GM12878 (cell line): ENCODE data around the gene UBASH3B. TPM values are rescaled to one million over a fixed set of nuclear protein-coding genes. Genes with fewer than 3 reads are reported as not detected.

Experiments used
- BHLHE40 ChIP-seq, 2 experiments: fragments of 450-650 bp in 1 of 2; IDR thresholded peaks; 2 replicates each; pipeline ENCODE4 v1.6.1; 2011 to 2017; ENCODE audit warnings: low read depth in 2 of 2, borderline replicate concordance in 1 of 2, improper control_type of control experiment in 1 of 2, low read length in 1 of 2, mild to moderate bottlenecking in 1 of 2
- CBFB ChIP-seq: IDR thresholded peaks from 2 replicates; pipeline ENCODE4 v1.6.1; 2016; ENCODE audit warnings: antibody characterized with exemption, low read depth
- DPF2 ChIP-seq: fragments of 450-650 bp; IDR thresholded peaks from 2 replicates; pipeline ENCODE4 v1.6.1; 2017; ENCODE audit warnings: mild to moderate bottlenecking
- EP300 ChIP-seq, 2 experiments: fragments of 150-350 bp in 1 of 2; IDR thresholded peaks; 2 replicates each; pipeline ENCODE4 v1.6.1; 2011 to 2012; ENCODE audit warnings: low read depth in 2 of 2, low read length in 2 of 2, borderline replicate concordance in 1 of 2, improper control_type of control experiment in 1 of 2, inconsistent platforms in 1 of 2; ENCODE audit not compliant: control insufficient read depth in 1 of 2
- ESRRA ChIP-seq: IDR thresholded peaks from 2 replicates; pipeline ENCODE4 v1.6.1; 2012; ENCODE audit warnings: mild to moderate bottlenecking, low read length, improper control_type of control experiment
- HDGF ChIP-seq: fragments of 450-650 bp; IDR thresholded peaks from 2 replicates; pipeline ENCODE4 v1.6.1; 2016; ENCODE audit warnings: antibody characterized with exemption
- IKZF1 ChIP-seq: fragments of 450-650 bp; conservative IDR thresholded peaks from 2 replicates; pipeline ENCODE4 v1.6.1; 2017; ENCODE audit warnings: antibody characterized with exemption, mild to moderate bottlenecking
- IKZF2 ChIP-seq, 2 experiments: fragments of 450-650 bp; IDR thresholded peaks; 2 replicates each; pipeline ENCODE4 v1.6.1; 2017; ENCODE audit warnings: mild to moderate bottlenecking in 2 of 2, moderate library complexity in 2 of 2
- MTA2 ChIP-seq: fragments of 450-650 bp; IDR thresholded peaks from 2 replicates; pipeline ENCODE4 v1.6.1; 2016; ENCODE audit warnings: low read depth, mild to moderate bottlenecking, moderate library complexity
- NFIC ChIP-seq: IDR thresholded peaks from 2 replicates; pipeline ENCODE4 v1.6.1; 2012; ENCODE audit warnings: low read depth, mild to moderate bottlenecking, inconsistent platforms, low read length, moderate library complexity
- NR2C2 ChIP-seq: IDR thresholded peaks from 2 replicates; pipeline ENCODE4 v1.6.1; 2011; ENCODE audit warnings: borderline replicate concordance, low read depth; ENCODE audit not compliant: control insufficient read depth, insufficient read length
- PML ChIP-seq: IDR thresholded peaks from 2 replicates; pipeline ENCODE4 v1.6.1; 2012; ENCODE audit warnings: low read length, inconsistent platforms
- RAD21 ChIP-seq: IDR thresholded peaks from 2 replicates; pipeline ENCODE4 v1.6.1; 2011; ENCODE audit warnings: mild to moderate bottlenecking, low read depth, low read length, moderate library complexity; ENCODE audit not compliant: insufficient read depth
- RAD51 ChIP-seq: fragments of 450-650 bp; IDR thresholded peaks from 2 replicates; pipeline ENCODE4 v1.6.1; 2016; ENCODE audit warnings: moderate library complexity, mild to moderate bottlenecking, inconsistent platforms
- SMAD5 ChIP-seq: IDR thresholded peaks from 2 replicates; pipeline ENCODE4 v1.6.1; 2016; ENCODE audit warnings: antibody characterized with exemption, low read depth
- SPI1 ChIP-seq: IDR thresholded peaks from 2 replicates; pipeline ENCODE4 v1.6.1; 2011; ENCODE audit warnings: low read depth, mild to moderate bottlenecking, low read length, moderate library complexity, borderline replicate concordance; ENCODE audit not compliant: insufficient read depth
- SRF ChIP-seq, 2 experiments: IDR thresholded peaks; 2 replicates each; pipeline ENCODE4 v1.6.1; 2011; ENCODE audit warnings: low read depth in 2 of 2, low read length in 2 of 2, mild to moderate bottlenecking in 1 of 2, moderate library complexity in 1 of 2
- STAT1 ChIP-seq: fragments of 450-650 bp; conservative IDR thresholded peaks from 2 replicates; pipeline ENCODE4 v1.6.1; 2014; ENCODE audit warnings: antibody characterized with exemption, mild to moderate bottlenecking
- SUPT20H ChIP-seq: IDR thresholded peaks from 2 replicates; pipeline ENCODE4 v1.6.1; 2011; ENCODE audit warnings: low read depth, mild to moderate bottlenecking, low read length, moderate library complexity, borderline replicate concordance; ENCODE audit not compliant: control insufficient read depth
- TCF3 ChIP-seq: IDR thresholded peaks from 2 replicates; pipeline ENCODE4 v1.6.1; 2012; ENCODE audit warnings: low read depth, mild to moderate bottlenecking, low read length, borderline replicate concordance; ENCODE audit not compliant: insufficient read depth
- TCF7 ChIP-seq: IDR thresholded peaks from 2 replicates; pipeline ENCODE4 v1.6.1; 2014; ENCODE audit warnings: antibody characterized with exemption, borderline replicate concordance
- polyA plus RNA-seq, 11 experiments: library from polyadenylated mRNA; depleted of rRNA in 4 of 11; unstranded in 6 of 11; stranded (reverse) in 5 of 11; fragments of >200 nt; fragmentation: Nextera tagmentation in 4 of 11; fragmentation: Illumina TruSeq in 1 of 11; extraction: Ambion mirVana in 4 of 11; extraction: Trizol in 1 of 11; gene quantifications; 1 replicate in 1 of 11; 2 replicates in 10 of 11; pipeline versions ENCODE4 v1.2.1 to v1.2.3, GENCODE V29; 2011 to 2016; ENCODE audit warnings: inconsistent platforms in 2 of 11, missing spikeins in 2 of 11, low read depth in 1 of 11
- total RNA-seq, 4 experiments: library from RNA; depleted of rRNA in 3 of 4; stranded (reverse); fragments of >200 nt in 3 of 4; fragmentation: Illumina TruSeq in 1 of 4; extraction: Trizol in 1 of 4; gene quantifications; 2 replicates each; pipeline versions ENCODE4 v1.2.1 to v1.2.3, GENCODE V29; 2013 to 2021
- TF ChIP-seq, protein P1 (sequence below): fragments of 450-650 bp; IDR thresholded peaks from 2 replicates; pipeline ENCODE4 v1.6.1; 2014; ENCODE audit warnings: mild to moderate bottlenecking
- TF ChIP-seq, protein P2 (sequence below): IDR thresholded peaks from 2 replicates; pipeline ENCODE4 v1.6.1; 2011; ENCODE audit warnings: low read depth, mild to moderate bottlenecking, low read length, moderate library complexity, borderline replicate concordance; ENCODE audit errors: extremely low read depth
- TF ChIP-seq, protein P3 (sequence below): fragments of 150-350 bp; IDR thresholded peaks from 2 replicates; pipeline ENCODE4 v1.6.1; 2016; ENCODE audit warnings: low read depth, low read length
- TF ChIP-seq, protein P4 (sequence below): IDR thresholded peaks from 2 replicates; pipeline ENCODE4 v1.6.1; 2011; ENCODE audit warnings: borderline replicate concordance, low read depth, mild to moderate bottlenecking, moderate library complexity, mixed read lengths, low read length; ENCODE audit not compliant: insufficient read depth; ENCODE audit errors: extremely low read length

UBASH3B gene
- total and polyA plus RNA-seq, 10 of the 15 experiments (the other 5 are each of a cell fraction or from before 2014, with no cell fraction given) = 0.18 to 3.3 (median 0.57) TPM

DNA sequence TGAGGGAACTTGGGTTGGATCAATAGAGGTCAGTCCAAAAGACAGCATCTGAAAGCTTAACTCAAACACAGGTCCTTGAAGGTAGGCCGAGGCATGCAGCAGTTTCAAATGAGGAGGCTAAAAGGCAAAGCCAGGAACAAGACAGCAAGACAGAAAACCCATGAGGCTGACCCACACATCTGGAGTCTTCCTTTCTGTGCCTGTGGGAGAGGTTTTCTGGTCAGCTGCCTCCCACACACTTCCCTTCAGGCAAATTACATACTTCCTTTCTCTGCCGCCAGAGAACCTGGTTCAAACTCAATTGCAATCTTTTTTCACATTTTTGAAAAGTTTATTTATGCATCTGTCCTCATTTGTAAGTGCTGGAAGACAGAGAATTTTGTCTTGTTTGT, 153.0 kb downstream of the UBASH3B start (continued):
- TF ChIP-seq EP300 (IDR thresholded peaks at IDR 0.05; ENCODE audit: borderline replicate concordance in 1 of 2, control insufficient read depth in 1 of 2, low read depth in 2 of 2, low read length in 2 of 2) (no peak), CBFB (peak; percentile 63; the same call in 1 of the 2 replicates), IKZF2 (IDR thresholded peaks at IDR 0.05) (peak; percentile 76 to 82), SRF (IDR thresholded peaks at IDR 0.05; ENCODE audit: low read depth in 2 of 2, low read length in 2 of 2) (no peak), DPF2 (peak; percentile 43), RAD51 (no peak), NR2C2 (no peak), SPI1 (peak; percentile 73), BHLHE40 (IDR thresholded peaks at IDR 0.05; ENCODE audit: borderline replicate concordance in 1 of 2, low read depth in 2 of 2, low read length in 1 of 2) (peak; percentile 31 to 50; a peak in 1 of 4 replicates), TCF7 (no peak), SUPT20H (no peak), RAD21 (no peak), ESRRA (no peak), IKZF1 (peak; percentile 90), STAT1 (no peak), TCF3 (0 out of 2 replicates have a peak, but pooled peaks have one; percentile 16), NFIC (peak; percentile 87), HDGF (no peak), SMAD5 (no peak), MTA2 (0 out of 2 replicates have a peak, but pooled peaks have one; percentile 25), PML (no peak)
- TF ChIP-seq, protein P1, sequence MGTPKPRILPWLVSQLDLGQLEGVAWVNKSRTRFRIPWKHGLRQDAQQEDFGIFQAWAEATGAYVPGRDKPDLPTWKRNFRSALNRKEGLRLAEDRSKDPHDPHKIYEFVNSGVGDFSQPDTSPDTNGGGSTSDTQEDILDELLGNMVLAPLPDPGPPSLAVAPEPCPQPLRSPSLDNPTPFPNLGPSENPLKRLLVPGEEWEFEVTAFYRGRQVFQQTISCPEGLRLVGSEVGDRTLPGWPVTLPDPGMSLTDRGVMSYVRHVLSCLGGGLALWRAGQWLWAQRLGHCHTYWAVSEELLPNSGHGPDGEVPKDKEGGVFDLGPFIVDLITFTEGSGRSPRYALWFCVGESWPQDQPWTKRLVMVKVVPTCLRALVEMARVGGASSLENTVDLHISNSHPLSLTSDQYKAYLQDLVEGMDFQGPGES = no peak
- TF ChIP-seq, protein P2, sequence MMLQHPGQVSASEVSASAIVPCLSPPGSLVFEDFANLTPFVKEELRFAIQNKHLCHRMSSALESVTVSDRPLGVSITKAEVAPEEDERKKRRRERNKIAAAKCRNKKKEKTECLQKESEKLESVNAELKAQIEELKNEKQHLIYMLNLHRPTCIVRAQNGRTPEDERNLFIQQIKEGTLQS = no peak
- TF ChIP-seq, protein P3, sequence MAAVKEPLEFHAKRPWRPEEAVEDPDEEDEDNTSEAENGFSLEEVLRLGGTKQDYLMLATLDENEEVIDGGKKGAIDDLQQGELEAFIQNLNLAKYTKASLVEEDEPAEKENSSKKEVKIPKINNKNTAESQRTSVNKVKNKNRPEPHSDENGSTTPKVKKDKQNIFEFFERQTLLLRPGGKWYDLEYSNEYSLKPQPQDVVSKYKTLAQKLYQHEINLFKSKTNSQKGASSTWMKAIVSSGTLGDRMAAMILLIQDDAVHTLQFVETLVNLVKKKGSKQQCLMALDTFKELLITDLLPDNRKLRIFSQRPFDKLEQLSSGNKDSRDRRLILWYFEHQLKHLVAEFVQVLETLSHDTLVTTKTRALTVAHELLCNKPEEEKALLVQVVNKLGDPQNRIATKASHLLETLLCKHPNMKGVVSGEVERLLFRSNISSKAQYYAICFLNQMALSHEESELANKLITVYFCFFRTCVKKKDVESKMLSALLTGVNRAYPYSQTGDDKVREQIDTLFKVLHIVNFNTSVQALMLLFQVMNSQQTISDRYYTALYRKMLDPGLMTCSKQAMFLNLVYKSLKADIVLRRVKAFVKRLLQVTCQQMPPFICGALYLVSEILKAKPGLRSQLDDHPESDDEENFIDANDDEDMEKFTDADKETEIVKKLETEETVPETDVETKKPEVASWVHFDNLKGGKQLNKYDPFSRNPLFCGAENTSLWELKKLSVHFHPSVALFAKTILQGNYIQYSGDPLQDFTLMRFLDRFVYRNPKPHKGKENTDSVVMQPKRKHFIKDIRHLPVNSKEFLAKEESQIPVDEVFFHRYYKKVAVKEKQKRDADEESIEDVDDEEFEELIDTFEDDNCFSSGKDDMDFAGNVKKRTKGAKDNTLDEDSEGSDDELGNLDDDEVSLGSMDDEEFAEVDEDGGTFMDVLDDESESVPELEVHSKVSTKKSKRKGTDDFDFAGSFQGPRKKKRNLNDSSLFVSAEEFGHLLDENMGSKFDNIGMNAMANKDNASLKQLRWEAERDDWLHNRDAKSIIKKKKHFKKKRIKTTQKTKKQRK = no peak
- TF ChIP-seq, protein P4, sequence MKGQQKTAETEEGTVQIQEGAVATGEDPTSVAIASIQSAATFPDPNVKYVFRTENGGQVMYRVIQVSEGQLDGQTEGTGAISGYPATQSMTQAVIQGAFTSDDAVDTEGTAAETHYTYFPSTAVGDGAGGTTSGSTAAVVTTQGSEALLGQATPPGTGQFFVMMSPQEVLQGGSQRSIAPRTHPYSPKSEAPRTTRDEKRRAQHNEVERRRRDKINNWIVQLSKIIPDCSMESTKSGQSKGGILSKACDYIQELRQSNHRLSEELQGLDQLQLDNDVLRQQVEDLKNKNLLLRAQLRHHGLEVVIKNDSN = no peak
